HepG2 (cell line): ENCODE data around the gene TRAF4. TPM values are rescaled to one million over a fixed set of nuclear protein-coding genes. Genes with fewer than 3 reads are reported as not detected.

ENCODE experiments used
- BORCS8-MEF2B ChIP-seq: sonication (generic); formaldehyde crosslinking; IDR thresholded peaks from 2 replicates; pipeline ENCODE4 v1.8.0; 2022; ENCODE audit warnings: mild to moderate bottlenecking, missing genetic modification reagents
- DR1 ChIP-seq: sonication (generic); formaldehyde crosslinking; IDR thresholded peaks from 2 replicates; pipeline ENCODE4 v1.8.0; 2021; ENCODE audit warnings: mild to moderate bottlenecking, missing genetic modification reagents, inconsistent platforms
- POLR2A ChIP-seq, 2 experiments: IDR thresholded peaks; 2 replicates each; pipeline ENCODE4 v1.6.1; 2011; ENCODE audit warnings: low read depth in 2 of 2, low read length in 2 of 2, mild to moderate bottlenecking in 1 of 2, moderate library complexity in 1 of 2; ENCODE audit not compliant: insufficient read depth in 1 of 2
- RARG ChIP-seq: sonication (generic); formaldehyde crosslinking; IDR thresholded peaks from 2 replicates; pipeline ENCODE4 v1.4.0; 2020; ENCODE audit warnings: low read depth, mild to moderate bottlenecking, missing genetic modification reagents
- SP2 ChIP-seq: sonication (generic); formaldehyde crosslinking; IDR thresholded peaks from 2 replicates; pipeline ENCODE4 v1.5.1; 2020; ENCODE audit warnings: mild to moderate bottlenecking, missing genetic modification reagents
- TP53 ChIP-seq: sonication (generic); formaldehyde crosslinking; conservative IDR thresholded peaks from 2 replicates; pipeline ENCODE4 v1.4.0; 2020; ENCODE audit warnings: missing genetic modification reagents
- ZFX ChIP-seq: sonication (generic); formaldehyde crosslinking; IDR thresholded peaks from 2 replicates; pipeline ENCODE4 v1.4.0; 2020; ENCODE audit warnings: mild to moderate bottlenecking, low read depth, missing genetic modification reagents, moderate library complexity
- ZNF260 ChIP-seq: sonication (generic); formaldehyde crosslinking; IDR thresholded peaks from 2 replicates; pipeline ENCODE4 v1.4.0; 2020; ENCODE audit warnings: missing genetic modification reagents, low read depth, mild to moderate bottlenecking, borderline replicate concordance
- ZNF350 ChIP-seq: sonication (generic); formaldehyde crosslinking; IDR thresholded peaks from 2 replicates; pipeline ENCODE4 v1.4.0; 2020; ENCODE audit warnings: mild to moderate bottlenecking, low read depth, missing genetic modification reagents, borderline replicate concordance
- ZNF557 ChIP-seq: sonication (generic); formaldehyde crosslinking; IDR thresholded peaks from 2 replicates; pipeline ENCODE4 v1.4.0; 2020; ENCODE audit warnings: missing genetic modification reagents
- ZNF615 ChIP-seq: sonication (generic); formaldehyde crosslinking; IDR thresholded peaks from 2 replicates; pipeline ENCODE4 v1.5.0; 2020; ENCODE audit warnings: mild to moderate bottlenecking, missing genetic modification reagents, borderline replicate concordance
- ZNF724P ChIP-seq: sonication (generic); formaldehyde crosslinking; IDR thresholded peaks from 2 replicates; pipeline ENCODE4 v1.8.0; 2022; ENCODE audit warnings: missing genetic modification reagents, borderline replicate concordance
- ZNF776 ChIP-seq: sonication (generic); formaldehyde crosslinking; IDR thresholded peaks from 2 replicates; pipeline ENCODE4 v1.4.0; 2020; ENCODE audit warnings: mild to moderate bottlenecking, missing genetic modification reagents
- ZNF883 ChIP-seq: sonication (generic); formaldehyde crosslinking; IDR thresholded peaks from 2 replicates; pipeline ENCODE4 v1.5.1; 2020; ENCODE audit warnings: mild to moderate bottlenecking, missing genetic modification reagents; ENCODE audit errors: not compliant biosample characterization
- polyA plus RNA-seq, 8 experiments: library from polyadenylated mRNA; depleted of rRNA in 3 of 8; stranded (reverse) in 7 of 8; unstranded in 1 of 8; fragments of >200 nt; fragmentation: Illumina TruSeq in 4 of 8; extraction: Trizol in 4 of 8; gene quantifications; 2 replicates each; pipeline versions ENCODE4 v1.2.1 to v1.2.3, GENCODE V29; 2011 to 2016; ENCODE audit warnings: low read depth in 4 of 8, missing spikeins in 1 of 8, mixed read lengths in 1 of 8; ENCODE audit not compliant: insufficient read depth in 1 of 8
- total RNA-seq, 5 experiments: library from RNA; depleted of rRNA; stranded (reverse); fragments of >200 nt; fragmentation: Illumina TruSeq; extraction: Trizol; gene quantifications; 2 replicates each; pipeline ENCODE4 v1.2.3, GENCODE V29; 2016; ENCODE audit warnings: low read depth in 1 of 5
- TF ChIP-seq, protein P1 (sequence below): sonication (generic); formaldehyde crosslinking; IDR thresholded peaks from 2 replicates; pipeline ENCODE4 v1.4.0; 2020; ENCODE audit warnings: missing genetic modification reagents
- TF ChIP-seq, protein P2 (sequence below): sonication (generic); formaldehyde crosslinking; IDR thresholded peaks from 2 replicates; pipeline ENCODE4 v1.8.0; 2022; ENCODE audit warnings: missing genetic modification reagents, low read depth, mild to moderate bottlenecking, borderline replicate concordance
- TF ChIP-seq, protein P3 (sequence below), 2 experiments: fragments of 450-650 bp in 1 of 2; sonication (generic) in 1 of 2; formaldehyde crosslinking; IDR thresholded peaks; 2 replicates each; pipeline versions ENCODE4 v1.5.0 to v1.8.0; 2020 to 2022; ENCODE audit warnings: mild to moderate bottlenecking in 1 of 2, missing genetic modification reagents in 1 of 2
- TF ChIP-seq, protein P4 (sequence below): IDR thresholded peaks from 2 replicates; pipeline ENCODE4 v1.6.1; 2018; ENCODE audit warnings: missing genetic modification reagents, mild to moderate bottlenecking, missing compliant biosample characterization
- TF ChIP-seq, protein P5 (sequence below): sonication (generic); formaldehyde crosslinking; IDR thresholded peaks from 2 replicates; pipeline ENCODE4; 2020; ENCODE audit warnings: missing genetic modification reagents, mild to moderate bottlenecking, borderline replicate concordance
- TF ChIP-seq, protein P6 (sequence below): IDR thresholded peaks from 2 replicates; pipeline ENCODE4 v1.6.1; 2016; ENCODE audit warnings: mild to moderate bottlenecking

The TRAF4 gene
- total and polyA plus RNA-seq, 2 of the 13 experiments (the other 11 are each of a cell fraction or from before 2014, with no cell fraction given): 86.0 to 89.9 TPM

DNA sequence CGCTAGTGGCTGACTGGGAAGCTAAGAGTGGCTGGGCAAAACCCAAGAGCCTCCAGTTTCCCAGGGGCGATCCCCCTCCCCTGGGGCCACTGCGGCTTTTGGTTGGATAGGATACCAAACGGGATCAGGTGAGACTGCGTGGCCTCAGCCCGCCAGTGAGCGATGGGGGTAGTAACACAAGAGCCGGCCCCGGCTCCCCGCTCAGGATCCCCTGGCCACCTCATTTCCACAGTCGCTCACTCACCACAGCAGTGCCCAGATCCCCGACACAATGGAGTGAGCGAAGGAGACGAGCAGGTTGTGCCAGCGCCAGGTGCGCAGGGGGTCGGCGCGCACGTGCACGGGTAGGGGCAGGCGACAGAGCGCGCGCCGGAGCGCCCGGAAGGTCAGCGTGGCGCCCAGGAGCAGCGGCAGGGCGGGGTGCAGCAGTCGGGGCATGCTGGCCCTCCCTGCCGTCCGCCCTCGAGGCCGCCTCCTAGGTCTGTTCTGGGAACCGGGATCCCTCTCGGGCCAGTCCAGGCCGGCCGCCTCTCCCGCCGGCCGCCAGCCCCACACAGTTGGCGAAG lies 18.1 kb upstream of the TRAF4 start (continued):
- TF ChIP-seq, protein P1, sequence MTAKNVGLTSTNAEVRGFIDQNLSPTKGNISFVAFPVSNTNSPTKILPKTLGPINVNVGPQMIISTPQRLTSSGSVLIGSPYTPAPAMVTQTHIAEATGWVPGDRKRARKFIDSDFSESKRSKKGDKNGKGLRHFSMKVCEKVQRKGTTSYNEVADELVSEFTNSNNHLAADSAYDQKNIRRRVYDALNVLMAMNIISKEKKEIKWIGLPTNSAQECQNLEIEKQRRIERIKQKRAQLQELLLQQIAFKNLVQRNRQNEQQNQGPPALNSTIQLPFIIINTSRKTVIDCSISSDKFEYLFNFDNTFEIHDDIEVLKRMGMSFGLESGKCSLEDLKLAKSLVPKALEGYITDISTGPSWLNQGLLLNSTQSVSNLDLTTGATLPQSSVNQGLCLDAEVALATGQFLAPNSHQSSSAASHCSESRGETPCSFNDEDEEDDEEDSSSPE (CRISPR knock-in tag): peak; percentile 60
- TF ChIP-seq ZNF776 (CRISPR knock-in tag) (peak; percentile 69; the same call in 1 of the 2 replicates), ZNF260 (CRISPR knock-in tag) (no peak), POLR2A (IDR thresholded peaks at IDR 0.05; ENCODE audit: insufficient read depth in 1 of 2, low read depth in 2 of 2, low read length in 2 of 2) (peak; percentile 83 to 89; a peak in 2 of 4 replicates), ZNF557 (CRISPR knock-in tag) (no peak), ZNF883 (peak; percentile 94), ZNF724P (peak; percentile 79; the same call in 1 of the 2 replicates), ZFX (peak; percentile 79), RARG (CRISPR knock-in tag) (no peak), DR1 (CRISPR knock-in tag) (no peak; the same call in 1 of the 2 replicates), ZNF350 (CRISPR knock-in tag) (peak; percentile 85; the same call in 1 of the 2 replicates), SP2 (CRISPR knock-in tag) (no peak), TP53 (CRISPR knock-in tag) (no peak), ZNF615 (CRISPR knock-in tag) (peak; percentile 19; the same call in 1 of the 2 replicates), BORCS8-MEF2B (CRISPR knock-in tag) (peak; percentile 22; the same call in 1 of the 2 replicates)
- TF ChIP-seq, protein P2, sequence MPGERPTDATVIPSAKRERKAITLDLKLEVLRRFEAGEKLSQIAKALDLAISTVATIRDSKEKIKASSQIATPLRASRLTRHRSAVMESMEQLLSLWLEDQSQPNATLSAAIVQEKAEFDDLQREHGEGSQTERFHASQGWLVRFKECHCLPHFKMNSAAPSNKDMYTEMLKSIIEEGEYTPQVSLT (CRISPR knock-in tag): no peak
- TF ChIP-seq, protein P3, sequence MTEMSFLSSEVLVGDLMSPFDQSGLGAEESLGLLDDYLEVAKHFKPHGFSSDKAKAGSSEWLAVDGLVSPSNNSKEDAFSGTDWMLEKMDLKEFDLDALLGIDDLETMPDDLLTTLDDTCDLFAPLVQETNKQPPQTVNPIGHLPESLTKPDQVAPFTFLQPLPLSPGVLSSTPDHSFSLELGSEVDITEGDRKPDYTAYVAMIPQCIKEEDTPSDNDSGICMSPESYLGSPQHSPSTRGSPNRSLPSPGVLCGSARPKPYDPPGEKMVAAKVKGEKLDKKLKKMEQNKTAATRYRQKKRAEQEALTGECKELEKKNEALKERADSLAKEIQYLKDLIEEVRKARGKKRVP (CRISPR knock-in tag; IDR thresholded peaks at IDR 0.05): peak in 1 of 2 experiments; percentile 51; a peak in 1 of 4 replicates
- TF ChIP-seq, protein P4, sequence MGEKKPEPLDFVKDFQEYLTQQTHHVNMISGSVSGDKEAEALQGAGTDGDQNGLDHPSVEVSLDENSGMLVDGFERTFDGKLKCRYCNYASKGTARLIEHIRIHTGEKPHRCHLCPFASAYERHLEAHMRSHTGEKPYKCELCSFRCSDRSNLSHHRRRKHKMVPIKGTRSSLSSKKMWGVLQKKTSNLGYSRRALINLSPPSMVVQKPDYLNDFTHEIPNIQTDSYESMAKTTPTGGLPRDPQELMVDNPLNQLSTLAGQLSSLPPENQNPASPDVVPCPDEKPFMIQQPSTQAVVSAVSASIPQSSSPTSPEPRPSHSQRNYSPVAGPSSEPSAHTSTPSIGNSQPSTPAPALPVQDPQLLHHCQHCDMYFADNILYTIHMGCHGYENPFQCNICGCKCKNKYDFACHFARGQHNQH (CRISPR knock-in tag): peak; percentile 35; the same call in 1 of the 2 replicates
- TF ChIP-seq, protein P5, sequence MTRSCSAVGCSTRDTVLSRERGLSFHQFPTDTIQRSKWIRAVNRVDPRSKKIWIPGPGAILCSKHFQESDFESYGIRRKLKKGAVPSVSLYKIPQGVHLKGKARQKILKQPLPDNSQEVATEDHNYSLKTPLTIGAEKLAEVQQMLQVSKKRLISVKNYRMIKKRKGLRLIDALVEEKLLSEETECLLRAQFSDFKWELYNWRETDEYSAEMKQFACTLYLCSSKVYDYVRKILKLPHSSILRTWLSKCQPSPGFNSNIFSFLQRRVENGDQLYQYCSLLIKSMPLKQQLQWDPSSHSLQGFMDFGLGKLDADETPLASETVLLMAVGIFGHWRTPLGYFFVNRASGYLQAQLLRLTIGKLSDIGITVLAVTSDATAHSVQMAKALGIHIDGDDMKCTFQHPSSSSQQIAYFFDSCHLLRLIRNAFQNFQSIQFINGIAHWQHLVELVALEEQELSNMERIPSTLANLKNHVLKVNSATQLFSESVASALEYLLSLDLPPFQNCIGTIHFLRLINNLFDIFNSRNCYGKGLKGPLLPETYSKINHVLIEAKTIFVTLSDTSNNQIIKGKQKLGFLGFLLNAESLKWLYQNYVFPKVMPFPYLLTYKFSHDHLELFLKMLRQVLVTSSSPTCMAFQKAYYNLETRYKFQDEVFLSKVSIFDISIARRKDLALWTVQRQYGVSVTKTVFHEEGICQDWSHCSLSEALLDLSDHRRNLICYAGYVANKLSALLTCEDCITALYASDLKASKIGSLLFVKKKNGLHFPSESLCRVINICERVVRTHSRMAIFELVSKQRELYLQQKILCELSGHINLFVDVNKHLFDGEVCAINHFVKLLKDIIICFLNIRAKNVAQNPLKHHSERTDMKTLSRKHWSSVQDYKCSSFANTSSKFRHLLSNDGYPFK (CRISPR knock-in tag): peak; percentile 19; the same call in 1 of the 2 replicates
- TF ChIP-seq, protein P6, sequence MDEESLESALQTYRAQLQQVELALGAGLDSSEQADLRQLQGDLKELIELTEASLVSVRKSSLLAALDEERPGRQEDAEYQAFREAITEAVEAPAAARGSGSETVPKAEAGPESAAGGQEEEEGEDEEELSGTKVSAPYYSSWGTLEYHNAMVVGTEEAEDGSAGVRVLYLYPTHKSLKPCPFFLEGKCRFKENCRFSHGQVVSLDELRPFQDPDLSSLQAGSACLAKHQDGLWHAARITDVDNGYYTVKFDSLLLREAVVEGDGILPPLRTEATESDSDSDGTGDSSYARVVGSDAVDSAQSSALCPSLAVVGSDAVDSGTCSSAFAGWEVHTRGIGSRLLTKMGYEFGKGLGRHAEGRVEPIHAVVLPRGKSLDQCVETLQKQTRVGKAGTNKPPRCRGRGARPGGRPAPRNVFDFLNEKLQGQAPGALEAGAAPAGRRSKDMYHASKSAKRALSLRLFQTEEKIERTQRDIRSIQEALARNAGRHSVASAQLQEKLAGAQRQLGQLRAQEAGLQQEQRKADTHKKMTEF (CRISPR knock-in tag): peak; percentile 76; the same call in 1 of the 2 replicates
